Measurements from ENCODE around the gene ARFRP1. TPM values are rescaled to one million over a fixed set of nuclear protein-coding genes. Genes with fewer than 3 reads are reported as not detected.

ARFRP1 gene
- total and polyA plus RNA-seq, 12 donors: 34.9 to 59.1 (median 40.0) TPM

- peaks cover 0 to 70% (median 20%) of the 10 kb centered on the region in 9 donors for H3K36me3 ChIP-seq
- DNase-seq (no peak), ATAC-seq (no peak)
- H3K27ac ChIP-seq: no peak overlapping the region
- no peaks in the 10 kb centered on the region for H3K9me3 ChIP-seq
- no peaks in the 10 kb centered on the region for H3K27me3 ChIP-seq
- intact Hi-C loops (cut with DNase I): no loop called here
- no peak for TF ChIP-seq CTCF (IDR thresholded peaks at IDR 0.05)
- WGBS, 2 donors: 90 to 94% methylated on average over 15 of the region's 15 CpGs
- no peak overlapping the region for H3K4me3 ChIP-seq
- H3K4me1 ChIP-seq: peaks cover 16 to 43% (median 31%) of the 10 kb centered on the region in 9 donors
These were observed 4.3 kb downstream of the ARFRP1 start for GRCh38 chr20:63703471-63703975.

GRCh38 chr20:63702751-63703470 lies 4.9 kb downstream of the ARFRP1 start:
- Histone ChIP-seq H3K9me3 (no peaks in the 10 kb centered on the region), H3K27ac (peak overlapping the region in 1 of 10 donors; percentile 83), H3K36me3 (peaks cover 0 to 74% (median 20%) of the 10 kb centered on the region in 9 donors), H3K4me3 (no peak overlapping the region), H3K4me1 (peaks cover 19 to 47% (median 34%) of the 10 kb centered on the region in 9 donors), H3K27me3 (no peaks in the 10 kb centered on the region)
- intact Hi-C loops (cut with DNase I): no loop called here
- no peak for ATAC-seq
- whole genome bisulfite sequencing, 2 donors: 80 to 85% methylated on average over 13 of the region's 13 CpGs
- no peak for TF ChIP-seq CTCF (IDR thresholded peaks at IDR 0.05)
- DNase-seq: no peak

GRCh38 chr20:63702036-63702665 lies 5.6 kb downstream of the ARFRP1 start:
- Histone ChIP-seq H3K4me3 (no peak overlapping the region), H3K4me1 (peaks cover 22 to 54% (median 41%) of the 10 kb centered on the region in 9 donors), H3K27me3 (no peaks in the 10 kb centered on the region), H3K27ac (peak overlapping the region in 3 of 10 donors; percentile 30 to 93 (median 83)), H3K9me3 (no peaks in the 10 kb centered on the region), H3K36me3 (peaks cover 0 to 82% (median 20%) of the 10 kb centered on the region in 9 donors)
- no peak for TF ChIP-seq CTCF (IDR thresholded peaks at IDR 0.05)
- ATAC-seq (no peak), DNase-seq (no peak)
- 88 to 91% methylated on average over 16 of the region's 16 CpGs for WGBS, 2 donors
- intact Hi-C loops (cut with DNase I): no loop called here

- intact Hi-C loops (cut with DNase I): no loop called here
These were observed 6.3 kb downstream of the ARFRP1 start for GRCh38 chr20:63701329-63702035.

More at GRCh38 chr20:63701329-63702035, 6.3 kb downstream of the ARFRP1 start:
- Histone ChIP-seq H3K36me3 (peaks cover 0 to 81% (median 20%) of the 10 kb centered on the region in 9 donors), H3K4me1 (peaks cover 20 to 54% (median 42%) of the 10 kb centered on the region in 9 donors), H3K27ac (peak overlapping the region in 4 of 10 donors; percentile 15 to 93 (median 56)), H3K27me3 (no peaks in the 10 kb centered on the region), H3K9me3 (no peaks in the 10 kb centered on the region), H3K4me3 (no peak overlapping the region)
- ATAC-seq (no peak), DNase-seq (no peak)
- WGBS, 2 donors: 77 to 88% methylated on average over 13 to 14 of the region's 14 CpGs
- TF ChIP-seq CTCF (IDR thresholded peaks at IDR 0.05): no peak

Measured in heart right ventricle (tissue), 16 donors.